ENCODE results near the gene MLPH. TPM values are rescaled to one million over a fixed set of nuclear protein-coding genes. Genes with fewer than 3 reads are reported as not detected.

The MLPH gene
- polyA plus RNA-seq, 1 of the 3 experiments (the other 2 are of a cell fraction) = 93.6 TPM

GRCh38 chr2:237572021-237572741 is 85.1 kb downstream of the MLPH start (continued):
- no peak for TF ChIP-seq EP300 (IDR thresholded peaks at IDR 0.05; ENCODE audit: borderline replicate concordance in 1 of 2, low read depth in 1 of 2, low read length in 1 of 2)
- TF ChIP-seq NRF1 (IDR thresholded peaks at IDR 0.05; ENCODE audit: low read depth, low read length) = no peak
- no peak for TF ChIP-seq RXRA (IDR thresholded peaks at IDR 0.05; ENCODE audit: borderline replicate concordance, low read depth)
- TF ChIP-seq PBX3 (IDR thresholded peaks at IDR 0.05) = no peak
- no peak for TF ChIP-seq USF2 (IDR thresholded peaks at IDR 0.05; ENCODE audit: borderline replicate concordance, low read depth, low read length)
- TF ChIP-seq IRF3 (IDR thresholded peaks at IDR 0.05; ENCODE audit: low read depth, low read length) = no peak
- peak; percentile 98 for TF ChIP-seq CTCF (IDR thresholded peaks at IDR 0.05)
- no peak for TF ChIP-seq POLR2AphosphoS5 (IDR thresholded peaks at IDR 0.05; ENCODE audit: low read depth, low read length)
- no peak for TF ChIP-seq EZH2phosphoT487 (IDR thresholded peaks at IDR 0.05; ENCODE audit: borderline replicate concordance, low read depth)
- no peak for TF ChIP-seq RFX5 (IDR thresholded peaks at IDR 0.05; ENCODE audit: low read length)
- TF ChIP-seq YY1 (IDR thresholded peaks at IDR 0.05; ENCODE audit: low read depth) = no peak
- TF ChIP-seq RAD21 (IDR thresholded peaks at IDR 0.05; ENCODE audit: low read length) = peak; percentile 98
- no peak for TF ChIP-seq GABPA (IDR thresholded peaks at IDR 0.05; ENCODE audit: low read depth)
- TF ChIP-seq SMC3 (IDR thresholded peaks at IDR 0.05; ENCODE audit: low read depth, low read length) = peak; percentile 98
- TF ChIP-seq MXI1 (IDR thresholded peaks at IDR 0.05; ENCODE audit: low read depth, low read length) = no peak
- no peak for TF ChIP-seq TCF12 (IDR thresholded peaks at IDR 0.05)
- no peak for TF ChIP-seq SIN3A (IDR thresholded peaks at IDR 0.05; ENCODE audit: borderline replicate concordance, low read depth, low read length)
- TF ChIP-seq FOXM1 (IDR thresholded peaks at IDR 0.05; ENCODE audit: low read depth) = no peak
- TF ChIP-seq GATA2 (CRISPR knock-in tag; IDR thresholded peaks at IDR 0.05) = no peak
- TF ChIP-seq USF1 (IDR thresholded peaks at IDR 0.05; ENCODE audit: borderline replicate concordance, low read depth) = no peak
- TF ChIP-seq NFIC (IDR thresholded peaks at IDR 0.05; ENCODE audit: borderline replicate concordance) = no peak
- no peak for TF ChIP-seq ELF1 (IDR thresholded peaks at IDR 0.05)
